Loucy (cell line): ENCODE data around the gene IVNS1ABP.
"Not testable (repeated sequence)": the region's sequence is repeated elsewhere in the genome, so short reads cannot be mapped to it uniquely, and the experiment has no call there.

Source experiments
- H2AFZ ChIP-seq: fragments of 200-600 bp; sonication (generic); 2 replicates; pipeline ENCODE4 v1.6.0; 2016; ENCODE audit warnings: antibody characterized with exemption, mild to moderate bottlenecking, low read length, moderate library complexity
- H3F3A ChIP-seq: fragments of 200-600 bp; 2 replicates; pipeline ENCODE4 v1.6.0; 2016; ENCODE audit warnings: antibody characterized with exemption, low read depth, mild to moderate bottlenecking
- H3K27me3 ChIP-seq: fragments of 200-600 bp; sonication (generic); 2 replicates; pipeline ENCODE4 v1.6.1; 2014; ENCODE audit warnings: low read length, mild to moderate bottlenecking; ENCODE audit not compliant: insufficient read depth, poor library complexity, severe bottlenecking
- H3K36me3 ChIP-seq: fragments of 200-600 bp; sonication (generic); 2 replicates; pipeline ENCODE4 v1.6.1; 2016; ENCODE audit warnings: low read length; ENCODE audit not compliant: insufficient read depth
- H3K4me1 ChIP-seq: fragments of 200-600 bp; sonication (generic); 2 replicates; pipeline ENCODE4 v1.5.1; 2014; ENCODE audit warnings: low read length, mild to moderate bottlenecking; ENCODE audit not compliant: insufficient read depth, poor library complexity, severe bottlenecking
- H3K4me2 ChIP-seq: fragments of 200-600 bp; sonication (generic); 2 replicates; pipeline ENCODE4 v1.6.0; 2014; ENCODE audit warnings: antibody characterized with exemption, low read length, low read depth, mild to moderate bottlenecking; ENCODE audit not compliant: poor library complexity, severe bottlenecking
- H3K4me3 ChIP-seq: fragments of 200-600 bp; sonication (generic); 2 replicates; pipeline ENCODE4 v1.5.1; 2014; ENCODE audit warnings: low read length, mild to moderate bottlenecking, mixed read lengths; ENCODE audit not compliant: poor library complexity, severe bottlenecking
- H3K79me2 ChIP-seq: fragments of 200-600 bp; sonication (generic); 2 replicates; pipeline ENCODE4 v1.6.1; 2014; ENCODE audit warnings: low read length; ENCODE audit not compliant: insufficient read depth
- H3K9ac ChIP-seq: fragments of 200-600 bp; sonication (generic); 2 replicates; pipeline ENCODE4 v1.6.0; 2014; ENCODE audit warnings: mild to moderate bottlenecking, low read depth, low read length, moderate library complexity; ENCODE audit not compliant: poor library complexity, severe bottlenecking
- H3K9me2 ChIP-seq: fragments of 200-600 bp; sonication (generic); replicated peaks from 2 replicates; pipeline ENCODE4 v1.6.1; 2016; ENCODE audit warnings: low read depth, low read length, mixed read lengths
- H3K9me3 ChIP-seq: fragments of 200-600 bp; sonication (generic); 2 replicates; pipeline ENCODE4 v1.6.1; 2014; ENCODE audit warnings: mild to moderate bottlenecking, antibody characterized with exemption, low read length, low read depth; ENCODE audit not compliant: insufficient read depth
- H4K20me1 ChIP-seq: fragments of 200-600 bp; sonication (generic); 2 replicates; pipeline ENCODE4 v1.6.0; 2014; ENCODE audit warnings: antibody characterized with exemption, low read length, mild to moderate bottlenecking; ENCODE audit not compliant: insufficient read depth, poor library complexity, severe bottlenecking
- EZH2phosphoT487 ChIP-seq: fragments of 200-600 bp; IDR thresholded peaks from 2 replicates; pipeline ENCODE4 v1.6.1; 2018; ENCODE audit warnings: antibody characterized with exemption, mild to moderate bottlenecking, moderate library complexity, borderline replicate concordance
- TF ChIP-seq, protein P1 (sequence below): fragments of 200-600 bp; sonication (generic); conservative IDR thresholded peaks from 2 replicates; pipeline ENCODE4 v1.5.1; 2014; ENCODE audit warnings: mild to moderate bottlenecking, antibody characterized with exemption, low read length

The IVNS1ABP gene

GRCh38 chr1:185252404-185252803 lies 64.6 kb downstream of the IVNS1ABP start:
- H3K79me2 ChIP-seq, H3K9me3 ChIP-seq, H3K36me3 ChIP-seq, H3K9me2 ChIP-seq, H4K20me1 ChIP-seq, H3K27me3 ChIP-seq, H3K4me3 ChIP-seq, H3K4me2 ChIP-seq, H3K4me1 ChIP-seq, H3K9ac ChIP-seq, H2AFZ ChIP-seq, H3F3A ChIP-seq: not testable (repeated sequence)

DNA sequence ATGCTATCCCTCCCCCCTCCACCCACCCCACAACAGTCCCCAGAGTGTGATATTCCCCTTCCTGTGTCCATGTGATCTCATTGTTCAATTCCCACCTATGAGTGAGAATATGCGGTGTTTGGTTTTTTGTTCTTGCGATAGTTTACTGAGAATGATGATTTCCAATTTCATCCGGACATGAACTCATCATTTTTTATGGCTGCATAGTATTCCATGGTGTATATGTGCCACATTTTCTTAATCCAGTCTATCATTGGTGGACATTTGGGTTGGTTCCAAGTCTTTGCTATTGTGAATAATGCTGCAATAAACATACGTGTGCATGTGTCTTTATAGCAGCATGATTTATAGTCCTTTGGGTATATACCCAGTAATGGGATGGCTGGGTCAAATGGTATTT lies 65.1 kb downstream of the IVNS1ABP start:
- H4K20me1 ChIP-seq, H3K36me3 ChIP-seq, H3K79me2 ChIP-seq, H2AFZ ChIP-seq, H3K9ac ChIP-seq, H3K27me3 ChIP-seq, H3K9me3 ChIP-seq, H3K4me1 ChIP-seq, H3F3A ChIP-seq, H3K4me2 ChIP-seq, H3K4me3 ChIP-seq, H3K9me2 ChIP-seq: not testable (repeated sequence)

- Histone ChIP-seq H3K9me2 (no peaks in the 10 kb centered on the region), H3K36me3 (no peaks in the 10 kb centered on the region), H4K20me1 (no peaks in the 10 kb centered on the region), H3K27me3 (no peaks in the 10 kb centered on the region), H3K9me3 (no peaks in the 10 kb centered on the region), H3K4me3 (no peak overlapping the region), H3F3A (no peaks in the 10 kb centered on the region), H3K9ac (no peak overlapping the region), H3K79me2 (no peaks in the 10 kb centered on the region), H2AFZ (no peak overlapping the region), H3K4me1 (no peaks in the 10 kb centered on the region), H3K4me2 (no peak overlapping the region)
- TF ChIP-seq, protein P1, sequence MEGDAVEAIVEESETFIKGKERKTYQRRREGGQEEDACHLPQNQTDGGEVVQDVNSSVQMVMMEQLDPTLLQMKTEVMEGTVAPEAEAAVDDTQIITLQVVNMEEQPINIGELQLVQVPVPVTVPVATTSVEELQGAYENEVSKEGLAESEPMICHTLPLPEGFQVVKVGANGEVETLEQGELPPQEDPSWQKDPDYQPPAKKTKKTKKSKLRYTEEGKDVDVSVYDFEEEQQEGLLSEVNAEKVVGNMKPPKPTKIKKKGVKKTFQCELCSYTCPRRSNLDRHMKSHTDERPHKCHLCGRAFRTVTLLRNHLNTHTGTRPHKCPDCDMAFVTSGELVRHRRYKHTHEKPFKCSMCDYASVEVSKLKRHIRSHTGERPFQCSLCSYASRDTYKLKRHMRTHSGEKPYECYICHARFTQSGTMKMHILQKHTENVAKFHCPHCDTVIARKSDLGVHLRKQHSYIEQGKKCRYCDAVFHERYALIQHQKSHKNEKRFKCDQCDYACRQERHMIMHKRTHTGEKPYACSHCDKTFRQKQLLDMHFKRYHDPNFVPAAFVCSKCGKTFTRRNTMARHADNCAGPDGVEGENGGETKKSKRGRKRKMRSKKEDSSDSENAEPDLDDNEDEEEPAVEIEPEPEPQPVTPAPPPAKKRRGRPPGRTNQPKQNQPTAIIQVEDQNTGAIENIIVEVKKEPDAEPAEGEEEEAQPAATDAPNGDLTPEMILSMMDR: no peak
- no peak for TF ChIP-seq EZH2phosphoT487
Observed at GRCh38 chr1:185250063-185250462, 67.0 kb downstream of the IVNS1ABP start.

DNA sequence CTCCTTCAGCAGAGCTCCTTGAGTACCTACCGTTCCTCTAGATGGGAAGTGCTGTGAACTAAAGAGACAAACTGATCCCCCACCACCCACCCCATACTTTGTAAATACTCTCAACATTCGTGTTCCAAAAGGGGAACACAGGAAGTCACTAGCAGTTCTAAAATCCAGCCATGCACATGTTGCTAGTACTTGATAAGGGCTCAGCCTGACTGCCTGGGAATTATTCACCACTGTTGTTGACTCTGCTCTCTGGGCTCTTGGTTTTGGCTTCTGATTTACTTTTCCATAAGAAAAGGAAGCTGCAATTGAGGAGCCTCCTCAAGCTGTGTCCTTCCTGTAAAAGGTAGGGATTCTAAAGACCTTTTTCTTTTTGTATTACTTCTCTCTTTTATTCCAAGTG lies 67.5 kb downstream of the IVNS1ABP start:
- no peak overlapping the region for H2AFZ ChIP-seq
- no peaks in the 10 kb centered on the region for H3K9me2 ChIP-seq
- no peaks in the 10 kb centered on the region for H3K36me3 ChIP-seq
- H3K9me3 ChIP-seq: no peaks in the 10 kb centered on the region
- no peak overlapping the region for H3K4me2 ChIP-seq
- H4K20me1 ChIP-seq: no peaks in the 10 kb centered on the region
- no peaks in the 10 kb centered on the region for H3F3A ChIP-seq
- no peaks in the 10 kb centered on the region for H3K4me1 ChIP-seq
- TF ChIP-seq EZH2phosphoT487: no peak
- TF ChIP-seq, protein P1: no peak
- no peaks in the 10 kb centered on the region for H3K79me2 ChIP-seq
- no peak overlapping the region for H3K9ac ChIP-seq
- no peaks in the 10 kb centered on the region for H3K27me3 ChIP-seq
- H3K4me3 ChIP-seq: no peak overlapping the region
